Upper lobe of left lung (tissue), 4 donors: ENCODE results near the gene KATNBL1.

ENCODE experiments used
- POLR2AphosphoS5 ChIP-seq, 2 donors: sonication (generic); formaldehyde crosslinking; IDR thresholded peaks; one replicate each; pipeline ENCODE4 v1.5.1; 2017; ENCODE audit warnings: antibody characterized with exemption in 2 of 2
- TF ChIP-seq, protein P1 (sequence below), 6 experiments: fragments of 450-650 bp in 4 of 6; fragments of 200-600 bp in 2 of 6; sonication (generic) in 2 of 6; IDR thresholded peaks; one replicate each; pipeline ENCODE4 v1.5.1; 2016 to 2019; ENCODE audit warnings: antibody characterized with exemption in 6 of 6

- TF ChIP-seq, protein P1, sequence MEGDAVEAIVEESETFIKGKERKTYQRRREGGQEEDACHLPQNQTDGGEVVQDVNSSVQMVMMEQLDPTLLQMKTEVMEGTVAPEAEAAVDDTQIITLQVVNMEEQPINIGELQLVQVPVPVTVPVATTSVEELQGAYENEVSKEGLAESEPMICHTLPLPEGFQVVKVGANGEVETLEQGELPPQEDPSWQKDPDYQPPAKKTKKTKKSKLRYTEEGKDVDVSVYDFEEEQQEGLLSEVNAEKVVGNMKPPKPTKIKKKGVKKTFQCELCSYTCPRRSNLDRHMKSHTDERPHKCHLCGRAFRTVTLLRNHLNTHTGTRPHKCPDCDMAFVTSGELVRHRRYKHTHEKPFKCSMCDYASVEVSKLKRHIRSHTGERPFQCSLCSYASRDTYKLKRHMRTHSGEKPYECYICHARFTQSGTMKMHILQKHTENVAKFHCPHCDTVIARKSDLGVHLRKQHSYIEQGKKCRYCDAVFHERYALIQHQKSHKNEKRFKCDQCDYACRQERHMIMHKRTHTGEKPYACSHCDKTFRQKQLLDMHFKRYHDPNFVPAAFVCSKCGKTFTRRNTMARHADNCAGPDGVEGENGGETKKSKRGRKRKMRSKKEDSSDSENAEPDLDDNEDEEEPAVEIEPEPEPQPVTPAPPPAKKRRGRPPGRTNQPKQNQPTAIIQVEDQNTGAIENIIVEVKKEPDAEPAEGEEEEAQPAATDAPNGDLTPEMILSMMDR (IDR thresholded peaks at IDR 0.05): no peak
- TF ChIP-seq POLR2AphosphoS5 (IDR thresholded peaks at IDR 0.05): no peak
Observed at GRCh38 chr15:34147371-34148140, 62.3 kb downstream of the KATNBL1 start.
